UCSD-AML1 (cell line): ENCODE data around the gene GOLGA8J.
"Not testable (repeated sequence)": the region's sequence is repeated elsewhere in the genome, so short reads cannot be mapped to it uniquely, and the experiment has no call there.

Experiments used
- DNase-seq: peaks from one replicate; lab custom pipeline; 2025; ENCODE audit not compliant: unreplicated experiment; lab: John Stamatoyannopoulos, UW

Gene GOLGA8J

DNA sequence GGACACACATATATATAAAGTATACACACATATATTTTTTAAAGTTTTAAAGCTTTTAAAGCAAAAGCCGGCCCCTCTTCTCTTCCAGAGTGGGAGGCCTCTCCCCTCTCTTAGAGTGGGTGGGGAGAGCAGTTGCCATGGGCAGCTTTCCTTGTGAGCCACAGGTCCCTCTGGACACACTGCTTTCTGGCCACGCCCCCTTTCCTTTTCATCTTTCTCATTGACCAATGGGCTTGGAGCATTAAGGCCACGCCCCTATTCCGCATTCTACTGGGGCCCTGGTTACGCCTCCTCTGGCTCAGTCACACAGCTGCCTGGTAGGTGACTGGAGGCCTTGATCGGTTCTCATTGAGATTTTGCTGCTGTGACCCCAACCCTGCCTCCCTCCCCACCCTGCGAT is at the start of gene GOLGA8J:
Gene GOLGA8J, plus strand, starts transcription at position 301 of the 400 bp plus-strand sequence. Its CDS starts 98 bp downstream, at position 399.
- not testable (repeated sequence) for DNase-seq

GRCh38 chr15:30033211-30033610 is 49.5 kb upstream of the GOLGA8J start:
- DNase-seq, result no peak

DNA sequence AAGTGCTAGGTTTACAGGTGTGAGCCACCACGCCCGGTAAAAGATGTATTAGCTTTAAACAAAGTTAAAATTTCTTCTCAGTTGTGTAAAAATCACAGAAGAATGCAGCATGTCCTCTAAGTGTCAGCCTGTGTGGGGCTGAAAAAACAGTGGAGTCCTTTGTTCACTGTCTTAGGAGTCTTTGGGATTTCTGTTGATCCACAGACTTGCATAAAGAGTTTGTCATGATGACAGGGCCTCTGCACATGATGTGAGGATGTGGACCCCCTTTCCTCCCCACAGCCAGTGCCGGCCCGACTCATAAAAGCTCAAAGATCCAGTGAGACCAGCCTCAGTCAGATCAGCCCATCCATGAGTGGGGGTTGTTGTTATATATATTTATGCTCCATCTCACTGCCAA is 49.0 kb upstream of the GOLGA8J start:
- no peak for DNase-seq

DNA sequence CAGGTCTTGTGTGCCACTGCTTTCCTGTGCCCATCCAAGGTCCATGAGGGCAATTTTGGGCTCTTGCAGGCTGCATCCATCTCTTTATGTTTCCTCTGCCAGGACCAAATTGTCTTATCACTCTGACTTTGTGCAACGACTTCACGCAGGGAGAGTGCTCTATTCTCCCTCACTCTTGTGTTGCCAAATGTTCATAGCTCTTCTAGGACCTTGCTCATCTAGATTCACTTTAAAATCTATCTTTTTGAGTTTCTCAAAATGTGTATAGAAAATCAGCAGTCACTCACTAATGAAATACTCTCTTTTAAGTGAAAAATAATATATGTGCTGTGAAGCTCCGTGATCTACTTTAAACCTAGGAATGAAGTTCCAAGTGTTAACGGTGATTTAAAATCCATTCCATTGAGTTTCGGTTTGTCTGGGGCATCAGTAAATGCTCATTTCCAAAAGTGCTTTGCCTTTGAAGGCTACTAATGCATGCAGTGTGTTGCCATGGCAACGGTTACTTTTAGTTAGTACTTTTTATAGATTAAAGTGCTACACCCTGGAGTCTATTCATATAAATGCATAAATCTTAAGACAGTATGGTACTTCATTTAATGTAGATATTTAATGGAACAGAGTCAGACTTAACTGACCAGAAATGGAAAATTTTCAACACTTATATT is 46.6 kb upstream of the GOLGA8J start:
- DNase-seq, result no peak

- DNase-seq, result no peak
Measured at GRCh38 chr15:30038667-30039523, 43.9 kb upstream of the GOLGA8J start.

GRCh38 chr15:30041868-30042267 is 40.9 kb upstream of the GOLGA8J start:
- no peak for DNase-seq

DNA sequence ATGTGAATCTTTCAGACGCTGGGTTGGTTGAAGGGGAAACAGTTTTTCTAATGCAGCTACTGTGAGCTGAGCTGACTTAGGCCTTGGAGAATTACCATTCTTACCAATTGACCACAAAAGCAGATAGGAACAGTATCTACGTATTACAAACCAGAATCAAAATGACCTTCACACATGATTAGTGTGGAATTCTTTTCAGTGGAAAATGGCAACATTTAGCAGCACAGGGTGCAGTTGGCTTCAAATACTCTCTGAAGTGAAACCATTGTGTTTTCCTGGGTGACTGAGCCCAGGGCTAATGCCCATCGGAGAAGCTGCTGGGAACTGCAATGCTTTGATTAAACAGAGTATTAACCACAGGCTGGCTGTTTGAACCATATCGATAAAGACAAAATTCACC is 40.2 kb upstream of the GOLGA8J start:
- DNase-seq, result no peak

DNA sequence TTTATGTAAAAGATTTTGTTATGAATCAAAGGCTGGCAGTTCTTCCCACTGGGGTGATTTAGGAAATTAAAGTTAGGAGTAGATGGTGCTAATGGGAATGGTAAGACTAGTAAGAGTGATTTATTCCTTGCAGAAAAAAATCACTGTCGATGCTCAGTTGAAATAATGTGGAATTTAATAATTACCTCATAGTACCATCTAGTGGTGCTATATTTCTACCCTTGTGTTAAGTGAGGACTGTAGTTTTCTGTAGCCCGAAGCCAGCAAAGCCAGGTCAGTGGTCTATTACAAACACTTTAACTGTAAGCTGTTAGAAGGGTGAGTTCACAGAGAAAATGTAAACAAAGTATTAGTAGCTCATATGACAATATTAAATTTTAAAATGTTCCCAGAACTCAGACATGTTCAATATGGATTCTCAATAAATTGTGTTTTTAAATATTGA is 39.5 kb upstream of the GOLGA8J start:
- DNase-seq, result no peak

DNA sequence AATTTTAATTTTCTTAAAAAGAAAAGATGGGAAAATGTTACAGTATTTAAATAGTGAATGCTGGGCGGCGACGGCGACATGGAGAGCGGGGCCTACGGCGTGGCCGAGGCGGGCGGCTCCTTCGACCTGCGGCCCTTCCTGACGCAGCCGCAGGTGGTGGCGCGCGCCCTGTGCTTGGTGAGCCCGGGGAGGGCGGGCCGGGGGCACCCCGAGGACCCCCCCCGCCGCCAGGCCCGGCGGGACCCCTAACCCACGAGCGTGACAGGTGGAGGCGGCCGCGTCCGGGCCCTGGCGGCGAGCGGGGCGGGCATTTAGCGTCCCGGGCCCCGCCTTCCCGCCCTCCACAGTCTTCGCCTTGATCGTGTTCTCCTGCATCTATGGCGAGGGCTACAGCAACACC is 38.4 kb upstream of the GOLGA8J start:
- no peak for DNase-seq

DNA sequence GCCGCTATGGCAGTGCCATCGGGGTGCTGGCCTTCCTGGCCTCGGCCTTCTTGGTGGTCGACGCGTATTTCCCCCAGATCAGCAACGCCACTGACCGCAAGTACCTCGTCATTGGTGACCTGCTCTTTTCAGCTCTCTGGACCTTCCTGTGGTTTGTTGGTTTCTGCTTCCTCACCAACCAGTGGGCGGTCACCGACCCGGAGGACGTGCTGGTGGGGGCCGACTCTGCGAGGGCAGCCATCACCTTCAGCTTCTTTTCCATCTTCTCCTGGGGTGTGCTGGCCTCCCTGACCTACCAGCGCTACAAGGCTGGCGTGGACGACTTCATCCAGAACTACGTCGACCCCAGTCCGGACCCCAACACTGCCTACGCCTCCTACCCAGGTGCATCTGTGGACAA is 37.9 kb upstream of the GOLGA8J start:
- DNase-seq, result not testable (repeated sequence)

DNA sequence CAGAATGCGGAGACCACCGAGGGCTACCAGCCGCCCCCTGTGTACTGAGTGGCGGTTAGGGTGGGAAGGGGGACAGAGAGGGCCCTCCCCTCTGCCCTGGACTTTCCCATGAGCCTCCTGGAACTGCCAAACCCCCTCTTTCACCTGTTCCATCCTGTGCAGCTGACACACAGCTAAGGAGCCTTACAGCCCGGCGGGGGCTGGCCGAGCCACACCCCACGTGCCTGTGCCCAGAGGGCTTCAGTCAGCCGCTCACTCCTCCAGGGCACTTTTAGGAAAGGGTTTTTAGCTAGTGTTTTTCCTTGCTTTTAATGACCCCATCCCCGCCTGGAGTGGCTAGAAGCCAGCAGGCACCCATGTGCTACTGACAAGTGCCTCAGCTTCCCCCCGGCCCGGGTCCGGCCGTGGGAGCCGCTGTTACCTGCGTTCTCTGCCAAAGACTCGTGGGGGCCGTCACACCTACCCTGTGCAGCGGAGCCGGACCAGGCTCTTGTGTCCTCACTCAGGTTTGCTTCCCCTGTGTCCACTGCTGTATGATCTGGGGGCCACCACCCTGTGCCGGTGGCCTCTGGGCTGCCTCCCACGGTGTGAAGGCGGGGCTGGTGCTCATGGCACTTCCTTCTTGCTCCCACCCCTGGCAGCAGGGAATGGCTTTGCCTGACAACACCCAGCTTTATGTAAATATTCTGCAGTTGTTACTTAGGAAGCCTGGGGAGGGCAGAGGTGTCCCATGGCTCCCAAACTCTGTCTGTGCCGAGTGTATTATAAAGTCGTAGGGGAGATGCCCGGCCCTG is 37.3 kb upstream of the GOLGA8J start:
- DNase-seq, result not testable (repeated sequence)

GRCh38 chr15:30046430-30046829 is 36.3 kb upstream of the GOLGA8J start:
- DNase-seq, result no peak

DNA sequence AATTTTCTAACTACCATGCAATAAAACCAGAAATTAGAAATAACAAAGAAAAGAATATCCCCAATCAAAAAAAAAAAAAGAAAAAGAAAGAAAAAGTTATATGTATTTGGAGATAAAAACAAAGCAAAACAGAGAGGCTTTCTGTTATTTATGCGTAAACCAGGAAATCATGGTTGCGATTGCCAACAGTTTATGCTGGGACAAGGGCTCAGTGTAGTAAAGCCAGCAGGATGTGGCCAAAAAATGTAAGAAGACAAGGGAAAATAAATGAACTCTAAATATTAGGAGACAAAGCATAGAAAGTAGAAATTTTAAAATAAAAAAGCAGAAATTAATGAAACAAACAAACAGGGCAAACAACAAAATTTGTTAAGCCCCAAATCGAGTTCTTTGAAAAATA is 27.2 kb upstream of the GOLGA8J start:
- no peak for DNase-seq

- no peak for DNase-seq
Measured at GRCh38 chr15:30056166-30056565, 26.6 kb upstream of the GOLGA8J start.

DNA sequence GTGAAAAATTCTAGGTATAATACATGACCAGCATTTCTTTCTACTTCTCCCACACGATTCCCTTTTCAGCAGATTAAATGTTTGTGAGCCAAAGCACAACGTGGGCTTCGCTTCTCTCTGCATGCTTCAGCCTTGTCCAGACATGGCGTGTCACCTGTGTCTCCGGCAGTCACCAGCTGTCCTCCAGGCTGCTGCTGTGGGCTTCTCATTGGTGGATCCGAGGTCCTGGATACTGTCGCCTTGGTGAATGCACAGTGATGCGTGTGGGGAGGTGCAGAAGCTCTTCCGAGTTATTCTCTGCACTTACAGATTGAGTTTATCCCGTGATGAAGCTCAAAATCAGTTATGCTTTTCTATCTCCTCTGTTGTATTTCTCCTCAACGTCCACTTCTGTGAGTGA is 23.0 kb upstream of the GOLGA8J start:
- DNase-seq, result no peak

- no peak for DNase-seq
Measured at GRCh38 chr15:30062881-30063280, 19.9 kb upstream of the GOLGA8J start.

DNA sequence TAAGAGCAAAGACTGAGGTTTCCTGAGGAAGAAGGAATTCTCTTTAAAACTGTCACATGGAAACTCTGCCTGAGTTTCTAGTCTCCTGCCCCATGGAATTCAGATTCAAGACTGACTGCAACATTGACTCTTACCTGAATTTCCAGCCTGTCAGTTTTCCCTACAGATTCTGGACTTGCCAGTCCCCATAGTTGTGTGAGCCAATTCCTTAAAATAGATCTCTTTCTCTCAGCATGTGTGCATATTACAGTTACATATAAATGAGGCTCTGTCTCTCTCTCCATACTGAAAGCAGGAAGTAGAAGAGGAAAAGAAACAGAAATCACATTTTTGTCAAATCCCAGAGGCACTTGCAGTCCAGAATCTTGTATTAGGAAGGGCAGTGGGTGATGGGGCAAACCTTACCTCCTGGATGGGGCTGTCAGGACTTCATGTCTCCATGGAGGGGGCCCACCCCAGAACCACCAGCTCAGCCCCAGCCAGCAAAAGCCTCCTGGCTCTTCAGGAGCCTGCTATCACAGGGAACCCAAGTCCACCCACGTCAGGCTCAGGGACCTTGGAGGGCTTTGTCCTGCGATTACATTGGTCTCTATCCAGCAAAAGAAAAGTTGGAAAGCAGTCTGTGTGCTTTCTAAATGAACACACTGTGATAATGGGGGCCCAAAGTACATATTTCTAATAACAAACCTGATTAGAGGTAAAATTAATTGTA is 18.8 kb upstream of the GOLGA8J start:
- DNase-seq, result no peak

DNA sequence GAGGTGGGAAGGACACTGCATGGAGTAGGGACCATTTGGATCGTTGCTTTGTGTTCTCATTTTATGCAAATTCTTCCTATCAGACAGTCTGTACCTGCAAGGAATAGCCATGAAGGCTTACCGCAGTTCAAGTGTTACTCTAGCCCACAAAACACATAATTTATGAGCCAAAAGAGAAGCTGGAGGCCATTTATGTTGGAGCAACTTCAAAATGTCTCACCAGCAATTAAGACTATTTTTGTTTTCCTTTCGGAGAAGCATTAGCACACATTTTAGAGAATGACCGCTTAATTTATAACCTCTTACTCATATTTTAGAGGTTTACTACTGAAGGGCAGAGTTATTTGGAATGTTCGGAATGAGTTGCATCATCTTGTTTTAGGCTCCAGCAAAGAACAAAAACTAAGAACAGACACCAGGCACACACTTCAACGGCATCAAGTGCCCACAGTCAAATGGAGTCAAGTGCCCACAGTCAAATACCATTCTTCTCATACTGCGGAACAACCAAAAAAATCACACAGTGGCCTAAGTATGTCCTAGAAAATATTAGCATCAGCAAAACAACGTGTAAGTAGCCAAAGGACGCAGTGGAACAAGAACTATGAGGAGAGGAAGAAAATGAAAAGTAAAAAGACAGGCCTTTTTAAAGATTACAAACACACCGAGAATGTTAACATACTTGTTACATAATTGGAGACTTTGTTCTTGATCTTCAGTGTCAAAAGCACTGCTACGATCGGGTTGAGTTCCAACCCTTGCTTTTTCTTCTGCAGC is 17.5 kb upstream of the GOLGA8J start:
- DNase-seq, result no peak

DNA sequence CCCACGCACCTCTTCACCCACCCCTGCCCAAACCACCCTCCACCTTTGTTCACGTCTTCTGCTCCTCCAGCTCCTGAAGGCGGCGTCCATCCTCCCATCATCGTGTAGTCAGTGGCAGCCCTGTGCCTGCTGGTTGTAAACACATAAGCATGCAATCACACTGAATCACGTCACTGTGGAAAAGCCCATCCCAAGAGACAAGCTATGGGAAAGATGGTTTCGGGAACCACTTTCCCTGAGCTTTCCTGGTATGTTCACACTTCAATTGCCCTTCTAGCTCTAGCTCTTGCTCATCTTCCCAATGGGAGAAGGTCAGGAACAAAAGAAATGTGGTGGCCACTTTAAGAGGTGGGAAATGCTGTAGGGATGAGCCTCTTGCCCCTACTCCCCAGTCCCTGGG is 14.4 kb upstream of the GOLGA8J start:
- DNase-seq, result no peak

DNA sequence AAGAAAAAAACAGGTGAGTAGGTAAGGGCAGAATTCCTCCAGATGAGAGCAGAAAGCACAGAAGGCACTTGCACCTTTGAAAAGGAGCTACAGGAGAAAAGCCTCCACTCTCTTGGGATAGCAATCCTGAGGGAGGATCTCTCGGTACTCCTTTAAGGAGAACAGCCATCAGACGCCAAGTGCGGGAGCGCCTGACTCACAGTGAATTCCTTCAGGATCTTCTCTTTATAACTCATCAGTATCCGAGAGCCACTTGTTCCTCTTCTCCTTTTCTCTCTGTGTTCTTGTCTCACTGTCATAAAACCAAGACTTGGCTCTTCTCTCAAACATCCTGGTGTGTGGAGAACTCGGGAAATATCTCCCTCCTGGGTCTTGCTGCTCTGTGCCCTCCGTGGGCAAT is 10.1 kb upstream of the GOLGA8J start:
- no peak for DNase-seq
